ENCODE data around the gene GARIN3. TPM values are rescaled to one million over a fixed set of nuclear protein-coding genes. Genes with fewer than 3 reads are reported as not detected.

Gene GARIN3
- total and polyA plus RNA-seq, 9 of the 15 experiments (the other 6 are each of a cell fraction or from before 2014, with no cell fraction given): not detected

- TF ChIP-seq SIRT6 (IDR thresholded peaks at IDR 0.05; ENCODE audit: low read depth, low read length) (no peak), RBM17 (IDR thresholded peaks at IDR 0.05; ENCODE audit: borderline replicate concordance, low read depth, low read length) (no peak), FOXK1 (CRISPR knock-in tag; IDR thresholded peaks at IDR 0.05; ENCODE audit: borderline replicate concordance) (no peak), NFYB (IDR thresholded peaks at IDR 0.05; ENCODE audit: extremely low read depth, insufficient read length) (no peak), MAFG (tag; conservative IDR thresholded peaks at IDR 0.05) (no peak), RAD21 (CRISPR knock-in tag; conservative IDR thresholded peaks at IDR 0.05 in 1 of 2, IDR thresholded peaks at IDR 0.05 in 1 of 2) (no peak), PHB (CRISPR knock-in tag; IDR thresholded peaks at IDR 0.05) (no peak), ZNF707 (CRISPR knock-in tag; conservative IDR thresholded peaks at IDR 0.05) (no peak), CHD2 (IDR thresholded peaks at IDR 0.05; ENCODE audit: low read depth, low read length) (no peak), PHF20 (IDR thresholded peaks at IDR 0.05; ENCODE audit: partially characterized antibody) (no peak), E4F1 (CRISPR knock-in tag; IDR thresholded peaks at IDR 0.05; ENCODE audit: borderline replicate concordance) (no peak), CEBPB (tag; IDR thresholded peaks at IDR 0.05) (no peak), ZNF57 (CRISPR knock-in tag; IDR thresholded peaks at IDR 0.05) (no peak), SMAD4 (CRISPR knock-in tag; conservative IDR thresholded peaks at IDR 0.05) (no peak)
- in situ Hi-C loops (cut with MboI): no loop called here
- ChIA-PET POLR2A (no interaction called here), CTCF (ENCODE audit: low intra/inter-chr PET ratio) (no interaction called here)
- DNase-seq (ENCODE audit: extremely low read depth in 1 of 4, low spot score in 3 of 4) (no peak), FAIRE-seq (no peak), ATAC-seq (no peak)
- no peak overlapping the region for H2AFZ ChIP-seq (ENCODE audit: low read depth, low read length)
- intact Hi-C loops (cut with micrococcal nuclease): no loop called here
- no peaks in the 10 kb centered on the region for H3K4me1 ChIP-seq (replicated peaks in 1 of 2; ENCODE audit: control insufficient read depth in 2 of 2, insufficient read depth in 2 of 2, low read length in 2 of 2)
- no TSS peak for BruUV-seq (replicated peaks)
- 1% methylated on average over 5 of the region's 5 CpGs for WGBS (ENCODE audit: insufficient coverage, low coverage, missing lambda C conversion rate)
- H3K27me3 ChIP-seq (ENCODE audit: control insufficient read depth in 2 of 2, insufficient read depth in 2 of 2, low read length in 2 of 2): peaks cover 9 to 35% of the 10 kb centered on the region in 2 experiments; a peak in 3 of 5 replicates
- no peak overlapping the region for H3K4me3 ChIP-seq
- H3K9me1 ChIP-seq (ENCODE audit: control insufficient read depth, insufficient read depth, low read length): no peaks in the 10 kb centered on the region
- H3K9me3 ChIP-seq (replicated peaks; ENCODE audit: control insufficient read depth, insufficient read depth, low read depth, low read length): no peaks in the 10 kb centered on the region
- no peaks in the 10 kb centered on the region for H3K79me2 ChIP-seq (ENCODE audit: control insufficient read depth, insufficient read depth, low read length)
- H3K4me2 ChIP-seq (ENCODE audit: insufficient read depth, low read length): no peak overlapping the region
- H3K36me3 ChIP-seq (ENCODE audit: control insufficient read depth, insufficient read depth, low read length): no peaks in the 10 kb centered on the region
- H4K20me1 ChIP-seq (replicated peaks; ENCODE audit: control insufficient read depth, insufficient read depth, low read length): no peaks in the 10 kb centered on the region
- no peak overlapping the region for H3K27ac ChIP-seq (ENCODE audit: extremely low read depth, low read depth, low read length)
- H3K9ac ChIP-seq (ENCODE audit: insufficient read depth in 1 of 2, low read depth in 2 of 2, low read length in 2 of 2): no peak overlapping the region
These were observed 1.5 kb downstream of the GARIN3 start for GRCh38 chr5:157164521-157164920.
